ENCODE data around the gene SEMA3A.
"Not testable (repeated sequence)": the region's sequence is repeated elsewhere in the genome, so short reads cannot be mapped to it uniquely, and the experiment has no call there.

The SEMA3A gene

GRCh38 chr7:84194484-84195271 is at the start of gene SEMA3A:
Gene SEMA3A, minus strand, starts transcription at chr7:84194789. Its CDS starts 203 bp downstream, at chr7:84194586.
- no peak for FAIRE-seq

GRCh38 chr7:84243037-84243436 is 48.4 kb upstream of the SEMA3A start:
- FAIRE-seq = not testable (repeated sequence)

GRCh38 chr7:84238596-84238995 is 44.0 kb upstream of the SEMA3A start:
- no peak for FAIRE-seq

- no peak for FAIRE-seq
Measured at GRCh38 chr7:84237533-84238173, 43.1 kb upstream of the SEMA3A start.

- FAIRE-seq = no peak
Measured at GRCh38 chr7:84236398-84236797, 41.8 kb upstream of the SEMA3A start.

- no peak for FAIRE-seq
Measured at GRCh38 chr7:84232646-84233045, 38.1 kb upstream of the SEMA3A start.

- no peak for FAIRE-seq
Measured at GRCh38 chr7:84231157-84231556, 36.6 kb upstream of the SEMA3A start.

- FAIRE-seq = no peak
Measured at GRCh38 chr7:84230491-84230890, 35.9 kb upstream of the SEMA3A start.

- FAIRE-seq = no peak
Measured at GRCh38 chr7:84228526-84228925, 33.9 kb upstream of the SEMA3A start.

- no peak for FAIRE-seq
Measured at GRCh38 chr7:84226759-84227158, 32.2 kb upstream of the SEMA3A start.

GRCh38 chr7:84224505-84224904 is 29.9 kb upstream of the SEMA3A start:
- no peak for FAIRE-seq

- no peak for FAIRE-seq
Measured at GRCh38 chr7:84219310-84219709, 24.7 kb upstream of the SEMA3A start.

GRCh38 chr7:84218681-84219080 is 24.1 kb upstream of the SEMA3A start:
- FAIRE-seq = no peak

- no peak for FAIRE-seq
Measured at GRCh38 chr7:84216472-84216871, 21.9 kb upstream of the SEMA3A start.

- FAIRE-seq = not testable (repeated sequence)
Measured at GRCh38 chr7:84214757-84215156, 20.2 kb upstream of the SEMA3A start.

GRCh38 chr7:84210301-84210700 is 15.7 kb upstream of the SEMA3A start:
- FAIRE-seq = no peak

GRCh38 chr7:84209006-84209405 is 14.4 kb upstream of the SEMA3A start:
- no peak for FAIRE-seq

GRCh38 chr7:84207615-84208014 is 13.0 kb upstream of the SEMA3A start:
- FAIRE-seq = no peak

GRCh38 chr7:84207025-84207424 is 12.4 kb upstream of the SEMA3A start:
- no peak for FAIRE-seq

- no peak for FAIRE-seq
Measured at GRCh38 chr7:84204655-84205054, 10.1 kb upstream of the SEMA3A start.

GRCh38 chr7:84202855-84203254 is 8.3 kb upstream of the SEMA3A start:
- FAIRE-seq = no peak

- FAIRE-seq = no peak
Measured at GRCh38 chr7:84200859-84201258, 6.3 kb upstream of the SEMA3A start.

- FAIRE-seq = no peak
Measured at GRCh38 chr7:84199216-84199615, 4.6 kb upstream of the SEMA3A start.

GRCh38 chr7:84196084-84196503 is 1.5 kb upstream of the SEMA3A start:
- FAIRE-seq = no peak

Measured in colon (tissue), 2 donors.